K562 (cell line): ENCODE measurements around the gene MCC. TPM values are rescaled to one million over a fixed set of nuclear protein-coding genes. Genes with fewer than 3 reads are reported as not detected.

ENCODE experiments used
- ATAC-seq: fragments of 200-7000 bp; cut with Tn5 transposase; 3 replicates; pipeline ENCODE4 v1.9.1; 2020; ENCODE audit warnings: moderate library complexity
- BruUV-seq: library from RNA; stranded (reverse); fragments of 400-500 nt; replicated peaks from 2 replicates; lab custom pipeline; 2021; lab: Mats Ljungman, UMichigan
- CTCF ChIA-PET: fragments of 300-600 bp; formaldehyde crosslinking; extraction: SDS; loops from one replicate; lab custom pipeline; 2021; ENCODE audit warnings: low intra/inter-chr PET ratio; lab: Yijun Ruan, JAX
- POLR2A ChIA-PET: fragments of 300-600, 350-650 bp; sonication (Branson Sonifier 250); formaldehyde crosslinking; extraction: SDS; loops from one replicate; lab custom pipeline; 2021; ENCODE audit warnings: antibody characterized with exemption, inconsistent platforms; lab: Yijun Ruan, JAX
- DNase-seq, 4 experiments: peaks; one replicate each; pipeline versions ENCODE4 v3.0.0 to v3.0.0-alpha.2; 2011 to 2018; ENCODE audit warnings: low spot score in 3 of 4, mixed read lengths in 3 of 4; ENCODE audit errors: extremely low read depth in 1 of 4
- FAIRE-seq: peaks from 2 replicates; lab custom pipeline; 2011; peaks lifted over from hg19 to GRCh38; lab: Jason Lieb, UNC
- H2AFZ ChIP-seq: 2 replicates; pipeline ENCODE4 v1.6.0; 2011; ENCODE audit warnings: low read depth, low read length, control low read depth, inconsistent platforms
- H3K27ac ChIP-seq: fragments of 200-600 bp; 3 replicates; pipeline ENCODE4 v1.8.0; 2011; ENCODE audit warnings: low read depth, mild to moderate bottlenecking, control low read depth, inconsistent platforms, low read length, moderate library complexity, mixed read lengths; ENCODE audit errors: extremely low read depth
- H3K27me3 ChIP-seq, 2 experiments: fragments of 300-600 bp in 1 of 2; 2 replicates in 1 of 2; 3 replicates in 1 of 2; pipeline versions ENCODE4 v1.6.0 to v1.8.0; 2011; ENCODE audit warnings: inconsistent platforms in 2 of 2, low read length in 2 of 2, mild to moderate bottlenecking in 1 of 2, mixed read lengths in 1 of 2, moderate library complexity in 1 of 2; ENCODE audit not compliant: control insufficient read depth in 2 of 2, insufficient read depth in 2 of 2
- H3K36me3 ChIP-seq: fragments of 300-600 bp; 3 replicates; pipeline ENCODE4 v1.8.0; 2011; ENCODE audit warnings: mild to moderate bottlenecking, low read length, inconsistent platforms; ENCODE audit not compliant: control insufficient read depth, insufficient read depth
- H3K4me1 ChIP-seq, 2 experiments: fragments of 200-600 bp in 1 of 2; replicated peaks in 1 of 2; 2 replicates in 1 of 2; 3 replicates in 1 of 2; pipeline versions ENCODE4 v1.5.1 to v1.8.0; 2011; ENCODE audit warnings: inconsistent platforms in 2 of 2, low read length in 2 of 2, mild to moderate bottlenecking in 1 of 2, mixed read lengths in 1 of 2, moderate library complexity in 1 of 2; ENCODE audit not compliant: control insufficient read depth in 2 of 2, insufficient read depth in 2 of 2
- H3K4me2 ChIP-seq: 2 replicates; pipeline ENCODE4 v1.6.1; 2011; ENCODE audit warnings: low read length, control low read depth, inconsistent platforms, mixed read lengths; ENCODE audit not compliant: insufficient read depth
- H3K4me3 ChIP-seq: fragments of 200-600 bp; sonication (generic), shearing (Covaris generic); 2 replicates; pipeline ENCODE4 v1.5.1; 2016; ENCODE audit warnings: control low read depth, inconsistent platforms
- H3K79me2 ChIP-seq: fragments of 200-600 bp; 3 replicates; pipeline ENCODE4 v1.8.0; 2011; ENCODE audit warnings: low read length, inconsistent platforms; ENCODE audit not compliant: control insufficient read depth, insufficient read depth
- H3K9ac ChIP-seq, 2 experiments: 2 replicates each; pipeline versions ENCODE4 v1.6.0 to v1.6.1; 2011; ENCODE audit warnings: low read depth in 2 of 2, low read length in 2 of 2, control low read depth in 1 of 2, inconsistent platforms in 1 of 2, mild to moderate bottlenecking in 1 of 2, mixed read lengths in 1 of 2; ENCODE audit not compliant: insufficient read depth in 1 of 2
- H3K9me1 ChIP-seq: one replicate; pipeline ENCODE4 v1.6.0; 2011; ENCODE audit warnings: inconsistent platforms, mild to moderate bottlenecking, low read length, moderate library complexity; ENCODE audit not compliant: control insufficient read depth, insufficient read depth
- H3K9me3 ChIP-seq: replicated peaks from 2 replicates; pipeline ENCODE4 v1.5.1; 2011; ENCODE audit warnings: low read depth, low read length, inconsistent platforms; ENCODE audit not compliant: control insufficient read depth, insufficient read depth
- H4K20me1 ChIP-seq: replicated peaks from 2 replicates; pipeline ENCODE4 v1.6.1; 2011; ENCODE audit warnings: low read length, inconsistent platforms, mixed read lengths; ENCODE audit not compliant: control insufficient read depth, insufficient read depth
- BACH1 ChIP-seq: fragments of 200-800 bp; sonication (Bioruptor generic); IDR thresholded peaks from 2 replicates; pipeline ENCODE4 v1.6.1; 2016; ENCODE audit warnings: missing genetic modification characterization, missing compliant biosample characterization
- E2F3 ChIP-seq: fragments of 250-450 bp; sonication (Bioruptor Pico); IDR thresholded peaks from 2 replicates; pipeline ENCODE4 v1.4.0; 2020; ENCODE audit warnings: mild to moderate bottlenecking
- ELF4 ChIP-seq: fragments of 450-650 bp; formaldehyde crosslinking; IDR thresholded peaks from 2 replicates; pipeline ENCODE4 v1.4.0; 2022; ENCODE audit warnings: missing genetic modification characterization
- KAT8 ChIP-seq: fragments of 450-650 bp; IDR thresholded peaks from 2 replicates; pipeline ENCODE4 v1.6.1; 2016; ENCODE audit warnings: low read depth, mild to moderate bottlenecking
- MCM2 ChIP-seq: fragments of 450-650 bp; IDR thresholded peaks from 2 replicates; pipeline ENCODE4 v1.6.1; 2017; ENCODE audit warnings: low read depth, mild to moderate bottlenecking
- NFIC ChIP-seq: fragments of 450-650 bp; IDR thresholded peaks from 2 replicates; pipeline ENCODE4 v1.6.1; 2017; ENCODE audit warnings: mild to moderate bottlenecking, inconsistent platforms
- PTRF ChIP-seq: fragments of 450-650 bp; IDR thresholded peaks from 2 replicates; pipeline ENCODE4 v1.6.1; 2016; ENCODE audit warnings: mild to moderate bottlenecking, missing genetic modification characterization, missing compliant biosample characterization
- RBM39 ChIP-seq: fragments of 200-400 bp; formaldehyde crosslinking; optimal IDR thresholded peaks from 2 replicates; pipeline ENCODE3; 2018; ENCODE audit warnings: low read depth, low read length
- SUPT5H ChIP-seq: fragments of 450-650 bp; IDR thresholded peaks from 2 replicates; pipeline ENCODE4 v1.6.1; 2016
- ZBTB7A ChIP-seq: IDR thresholded peaks from 2 replicates; pipeline ENCODE4 v1.6.1; 2011; ENCODE audit warnings: low read depth, mild to moderate bottlenecking, low read length, moderate library complexity, borderline replicate concordance; ENCODE audit not compliant: control insufficient read depth
- WGBS: fragments of 100-300 bp; shearing (Covaris generic); methylation state at CpG from one replicate; pipeline ENCODE4 v1.1.6; 2016; ENCODE audit warnings: low coverage, mixed read lengths; ENCODE audit not compliant: insufficient coverage; ENCODE audit errors: missing lambda C conversion rate; 5-methylcytosine and 5-hydroxymethylcytosine counted together
- in situ Hi-C: fragments of 300-500 bp; cut with MboI; formaldehyde crosslinking; loops from 4 replicates; pipeline ENCODE4 v1.15.0; 2018; ENCODE audit warnings: inconsistent platforms, mixed read lengths
- intact Hi-C: fragments of 100-400 bp; cut with micrococcal nuclease; formaldehyde crosslinking; loops from 2 replicates; pipeline ENCODE4 v1.14.2; 2022
- polyA plus RNA-seq, 8 experiments: library from polyadenylated mRNA; depleted of rRNA in 4 of 8; stranded (reverse) in 5 of 8; unstranded in 3 of 8; fragments of >200 nt; fragmentation: Nextera tagmentation in 2 of 8; fragmentation: Illumina TruSeq in 1 of 8; extraction: Ambion mirVana in 2 of 8; extraction: Trizol in 1 of 8; gene quantifications; 2 replicates each; pipeline versions ENCODE4 v1.2.1 to v1.2.3, GENCODE V29; 2011 to 2014; ENCODE audit warnings: inconsistent platforms in 1 of 8, missing spikeins in 1 of 8
- total RNA-seq, 7 experiments: library from RNA; depleted of rRNA in 6 of 7; stranded (reverse); fragments of >200 nt in 6 of 7; fragmentation: Illumina TruSeq in 2 of 7; extraction: Trizol in 2 of 7; gene quantifications; 2 replicates each; pipeline versions ENCODE4 v1.2.1 to v1.2.3, GENCODE V29; 2011 to 2021; ENCODE audit warnings: low replicate concordance in 1 of 7
- TF ChIP-seq, protein P1 (sequence below): sonication (generic); formaldehyde crosslinking; IDR thresholded peaks from 2 replicates; pipeline ENCODE4 v1.8.1; 2023; ENCODE audit warnings: mild to moderate bottlenecking, missing genetic modification reagents
- TF ChIP-seq, protein P2 (sequence below): fragments of 450-650 bp; IDR thresholded peaks from 2 replicates; pipeline ENCODE4 v1.6.1; 2016; ENCODE audit warnings: mild to moderate bottlenecking, moderate library complexity

The MCC gene
- total and polyA plus RNA-seq, 9 of the 15 experiments (the other 6 are each of a cell fraction or from before 2014, with no cell fraction given): 0.04 to 0.24 (median 0.06) TPM; not detected in 1

DNA sequence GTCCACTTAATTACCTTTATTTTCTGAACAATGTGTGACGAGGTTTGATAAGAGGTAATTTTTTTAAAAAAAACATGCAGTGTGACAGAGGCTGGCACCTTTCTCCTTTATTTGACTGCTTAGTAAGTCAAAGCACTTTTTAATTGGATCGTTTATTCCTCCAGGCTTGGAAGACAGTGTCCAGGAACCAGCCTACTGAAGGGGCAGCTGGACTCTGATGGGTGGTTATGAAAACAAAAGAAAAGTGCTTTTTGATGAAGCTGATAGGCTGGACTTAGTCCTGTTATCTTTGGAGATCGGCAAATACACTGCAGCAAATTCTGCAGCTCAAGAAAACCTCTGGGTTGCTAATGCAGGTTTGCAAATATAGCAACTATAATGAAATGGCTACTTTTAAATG, 370.0 kb downstream of the MCC start:
- intact Hi-C loops: no loop called here
- WGBS: 2% methylated on average over 3 of the region's 3 CpGs
- no peaks in the 10 kb centered on the region for H3K9me3 ChIP-seq
- H3K27me3 ChIP-seq: peaks cover 34 to 43% of the 10 kb centered on the region in 2 experiments
- no peaks in the 10 kb centered on the region for H3K4me1 ChIP-seq
- DNase-seq: no peak
- no peaks in the 10 kb centered on the region for H3K9me1 ChIP-seq
- no peaks in the 10 kb centered on the region; the same call in 1 of the 2 replicates for H4K20me1 ChIP-seq
- no peak overlapping the region for H3K4me3 ChIP-seq
- ATAC-seq: no peak
- no peak for FAIRE-seq
- POLR2A ChIA-PET: no interaction called here
- CTCF ChIA-PET: no interaction called here
- no peak overlapping the region for H3K27ac ChIP-seq
- H2AFZ ChIP-seq: no peak overlapping the region
- no peak overlapping the region for H3K9ac ChIP-seq
- BruUV-seq: no TSS peak
- in situ Hi-C loops: no loop called here
- no peaks in the 10 kb centered on the region for H3K79me2 ChIP-seq
- H3K36me3 ChIP-seq: no peaks in the 10 kb centered on the region
- H3K4me2 ChIP-seq: no peak overlapping the region
- TF ChIP-seq, protein P1, sequence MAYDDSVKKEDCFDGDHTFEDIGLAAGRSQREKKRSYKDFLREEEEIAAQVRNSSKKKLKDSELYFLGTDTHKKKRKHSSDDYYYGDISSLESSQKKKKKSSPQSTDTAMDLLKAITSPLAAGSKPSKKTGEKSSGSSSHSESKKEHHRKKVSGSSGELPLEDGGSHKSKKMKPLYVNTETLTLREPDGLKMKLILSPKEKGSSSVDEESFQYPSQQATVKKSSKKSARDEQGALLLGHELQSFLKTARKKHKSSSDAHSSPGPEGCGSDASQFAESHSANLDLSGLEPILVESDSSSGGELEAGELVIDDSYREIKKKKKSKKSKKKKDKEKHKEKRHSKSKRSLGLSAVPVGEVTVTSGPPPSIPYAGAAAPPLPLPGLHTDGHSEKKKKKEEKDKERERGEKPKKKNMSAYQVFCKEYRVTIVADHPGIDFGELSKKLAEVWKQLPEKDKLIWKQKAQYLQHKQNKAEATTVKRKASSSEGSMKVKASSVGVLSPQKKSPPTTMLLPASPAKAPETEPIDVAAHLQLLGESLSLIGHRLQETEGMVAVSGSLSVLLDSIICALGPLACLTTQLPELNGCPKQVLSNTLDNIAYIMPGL: no peak
- TF ChIP-seq PTRF (no peak), ZBTB7A (no peak), E2F3 (CRISPR knock-in tag) (no peak), KAT8 (no peak), RBM39 (no peak), SUPT5H (no peak), MCM2 (no peak), BACH1 (no peak), ELF4 (CRISPR knock-in tag) (no peak), NFIC (no peak)
- TF ChIP-seq, protein P2, sequence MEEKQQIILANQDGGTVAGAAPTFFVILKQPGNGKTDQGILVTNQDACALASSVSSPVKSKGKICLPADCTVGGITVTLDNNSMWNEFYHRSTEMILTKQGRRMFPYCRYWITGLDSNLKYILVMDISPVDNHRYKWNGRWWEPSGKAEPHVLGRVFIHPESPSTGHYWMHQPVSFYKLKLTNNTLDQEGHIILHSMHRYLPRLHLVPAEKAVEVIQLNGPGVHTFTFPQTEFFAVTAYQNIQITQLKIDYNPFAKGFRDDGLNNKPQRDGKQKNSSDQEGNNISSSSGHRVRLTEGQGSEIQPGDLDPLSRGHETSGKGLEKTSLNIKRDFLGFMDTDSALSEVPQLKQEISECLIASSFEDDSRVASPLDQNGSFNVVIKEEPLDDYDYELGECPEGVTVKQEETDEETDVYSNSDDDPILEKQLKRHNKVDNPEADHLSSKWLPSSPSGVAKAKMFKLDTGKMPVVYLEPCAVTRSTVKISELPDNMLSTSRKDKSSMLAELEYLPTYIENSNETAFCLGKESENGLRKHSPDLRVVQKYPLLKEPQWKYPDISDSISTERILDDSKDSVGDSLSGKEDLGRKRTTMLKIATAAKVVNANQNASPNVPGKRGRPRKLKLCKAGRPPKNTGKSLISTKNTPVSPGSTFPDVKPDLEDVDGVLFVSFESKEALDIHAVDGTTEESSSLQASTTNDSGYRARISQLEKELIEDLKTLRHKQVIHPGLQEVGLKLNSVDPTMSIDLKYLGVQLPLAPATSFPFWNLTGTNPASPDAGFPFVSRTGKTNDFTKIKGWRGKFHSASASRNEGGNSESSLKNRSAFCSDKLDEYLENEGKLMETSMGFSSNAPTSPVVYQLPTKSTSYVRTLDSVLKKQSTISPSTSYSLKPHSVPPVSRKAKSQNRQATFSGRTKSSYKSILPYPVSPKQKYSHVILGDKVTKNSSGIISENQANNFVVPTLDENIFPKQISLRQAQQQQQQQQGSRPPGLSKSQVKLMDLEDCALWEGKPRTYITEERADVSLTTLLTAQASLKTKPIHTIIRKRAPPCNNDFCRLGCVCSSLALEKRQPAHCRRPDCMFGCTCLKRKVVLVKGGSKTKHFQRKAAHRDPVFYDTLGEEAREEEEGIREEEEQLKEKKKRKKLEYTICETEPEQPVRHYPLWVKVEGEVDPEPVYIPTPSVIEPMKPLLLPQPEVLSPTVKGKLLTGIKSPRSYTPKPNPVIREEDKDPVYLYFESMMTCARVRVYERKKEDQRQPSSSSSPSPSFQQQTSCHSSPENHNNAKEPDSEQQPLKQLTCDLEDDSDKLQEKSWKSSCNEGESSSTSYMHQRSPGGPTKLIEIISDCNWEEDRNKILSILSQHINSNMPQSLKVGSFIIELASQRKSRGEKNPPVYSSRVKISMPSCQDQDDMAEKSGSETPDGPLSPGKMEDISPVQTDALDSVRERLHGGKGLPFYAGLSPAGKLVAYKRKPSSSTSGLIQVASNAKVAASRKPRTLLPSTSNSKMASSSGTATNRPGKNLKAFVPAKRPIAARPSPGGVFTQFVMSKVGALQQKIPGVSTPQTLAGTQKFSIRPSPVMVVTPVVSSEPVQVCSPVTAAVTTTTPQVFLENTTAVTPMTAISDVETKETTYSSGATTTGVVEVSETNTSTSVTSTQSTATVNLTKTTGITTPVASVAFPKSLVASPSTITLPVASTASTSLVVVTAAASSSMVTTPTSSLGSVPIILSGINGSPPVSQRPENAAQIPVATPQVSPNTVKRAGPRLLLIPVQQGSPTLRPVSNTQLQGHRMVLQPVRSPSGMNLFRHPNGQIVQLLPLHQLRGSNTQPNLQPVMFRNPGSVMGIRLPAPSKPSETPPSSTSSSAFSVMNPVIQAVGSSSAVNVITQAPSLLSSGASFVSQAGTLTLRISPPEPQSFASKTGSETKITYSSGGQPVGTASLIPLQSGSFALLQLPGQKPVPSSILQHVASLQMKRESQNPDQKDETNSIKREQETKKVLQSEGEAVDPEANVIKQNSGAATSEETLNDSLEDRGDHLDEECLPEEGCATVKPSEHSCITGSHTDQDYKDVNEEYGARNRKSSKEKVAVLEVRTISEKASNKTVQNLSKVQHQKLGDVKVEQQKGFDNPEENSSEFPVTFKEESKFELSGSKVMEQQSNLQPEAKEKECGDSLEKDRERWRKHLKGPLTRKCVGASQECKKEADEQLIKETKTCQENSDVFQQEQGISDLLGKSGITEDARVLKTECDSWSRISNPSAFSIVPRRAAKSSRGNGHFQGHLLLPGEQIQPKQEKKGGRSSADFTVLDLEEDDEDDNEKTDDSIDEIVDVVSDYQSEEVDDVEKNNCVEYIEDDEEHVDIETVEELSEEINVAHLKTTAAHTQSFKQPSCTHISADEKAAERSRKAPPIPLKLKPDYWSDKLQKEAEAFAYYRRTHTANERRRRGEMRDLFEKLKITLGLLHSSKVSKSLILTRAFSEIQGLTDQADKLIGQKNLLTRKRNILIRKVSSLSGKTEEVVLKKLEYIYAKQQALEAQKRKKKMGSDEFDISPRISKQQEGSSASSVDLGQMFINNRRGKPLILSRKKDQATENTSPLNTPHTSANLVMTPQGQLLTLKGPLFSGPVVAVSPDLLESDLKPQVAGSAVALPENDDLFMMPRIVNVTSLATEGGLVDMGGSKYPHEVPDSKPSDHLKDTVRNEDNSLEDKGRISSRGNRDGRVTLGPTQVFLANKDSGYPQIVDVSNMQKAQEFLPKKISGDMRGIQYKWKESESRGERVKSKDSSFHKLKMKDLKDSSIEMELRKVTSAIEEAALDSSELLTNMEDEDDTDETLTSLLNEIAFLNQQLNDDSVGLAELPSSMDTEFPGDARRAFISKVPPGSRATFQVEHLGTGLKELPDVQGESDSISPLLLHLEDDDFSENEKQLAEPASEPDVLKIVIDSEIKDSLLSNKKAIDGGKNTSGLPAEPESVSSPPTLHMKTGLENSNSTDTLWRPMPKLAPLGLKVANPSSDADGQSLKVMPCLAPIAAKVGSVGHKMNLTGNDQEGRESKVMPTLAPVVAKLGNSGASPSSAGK: no peak
